Glomerular endothelial cell (primary cell): ENCODE measurements around the gene HAUS7. TPM values are rescaled to one million over a fixed set of nuclear protein-coding genes. Genes with fewer than 3 reads are reported as not detected.

Experiments
- DNase-seq: peaks from one replicate; pipeline ENCODE4 v3.0.0-alpha.2; 2011; ENCODE audit warnings: low read depth, low spot score; ENCODE audit errors: extremely low read depth
- total RNA-seq: library from RNA; depleted of rRNA; stranded (reverse); fragments of >200 nt; gene quantifications from 2 replicates; pipeline ENCODE4 v1.2.3, GENCODE V29; 2015

HAUS7 gene
- total RNA-seq, 1 donor from 2014 or later, result 20.2 TPM

DNA sequence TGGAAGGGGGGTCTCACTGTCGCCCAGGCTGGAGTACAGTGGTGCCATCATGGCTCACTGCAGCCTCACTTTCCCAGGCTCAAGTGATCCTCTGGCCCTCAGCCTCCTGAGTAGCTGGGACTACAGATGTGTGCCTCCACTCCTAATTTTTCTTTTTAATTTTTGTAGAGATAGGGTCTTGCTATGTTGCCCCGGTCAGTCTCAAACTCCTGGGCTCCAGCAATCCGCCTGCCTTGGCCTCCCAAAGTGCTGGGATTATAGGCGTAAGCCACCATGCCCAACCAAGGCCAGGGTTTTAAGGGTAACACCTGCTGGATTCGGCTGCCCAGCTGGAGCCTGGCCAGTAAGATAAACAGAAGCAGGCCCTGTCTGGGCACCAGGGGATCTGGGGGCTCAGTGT lies 27.9 kb downstream of the HAUS7 start:
- DNase-seq, result no peak

DNA sequence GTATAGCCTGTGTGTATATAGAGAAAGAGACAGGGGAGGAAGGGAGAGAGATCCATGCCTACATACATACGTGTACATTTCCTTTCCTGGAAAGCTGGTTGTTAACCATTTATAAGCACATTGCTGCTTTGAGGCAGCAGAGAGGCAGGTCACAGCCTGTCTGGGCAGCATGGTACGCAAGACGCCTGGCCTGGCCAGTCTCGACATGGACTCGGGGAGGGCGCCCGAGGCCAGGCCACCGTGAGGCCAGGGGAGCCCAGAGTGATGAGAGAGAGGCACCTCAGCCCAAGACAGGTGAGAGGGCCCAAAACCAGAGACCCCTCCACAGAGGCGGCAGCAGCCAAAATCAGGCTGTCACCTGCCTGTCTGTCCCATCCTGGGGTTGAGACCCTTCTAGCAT lies 28.4 kb downstream of the HAUS7 start:
- DNase-seq, result no peak

DNA sequence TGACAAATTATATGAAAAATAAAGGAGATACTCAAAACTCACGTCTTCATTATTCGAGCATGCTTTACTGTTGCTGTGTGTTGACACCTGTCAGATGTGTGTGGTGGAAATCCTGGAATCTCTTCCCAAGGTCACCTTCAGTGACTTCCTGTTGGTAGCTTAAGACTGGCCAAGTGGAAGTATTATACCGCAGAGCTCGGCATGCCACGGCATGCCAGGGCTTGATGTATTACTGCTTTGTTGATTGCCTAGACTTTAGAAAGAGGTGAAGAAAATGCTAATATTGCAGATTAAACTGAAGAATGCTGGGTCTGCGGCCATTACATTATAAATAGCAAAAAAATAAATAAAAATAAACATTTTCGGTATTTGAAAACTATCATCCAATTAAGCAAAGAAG lies 29.1 kb downstream of the HAUS7 start:
- no peak for DNase-seq

DNA sequence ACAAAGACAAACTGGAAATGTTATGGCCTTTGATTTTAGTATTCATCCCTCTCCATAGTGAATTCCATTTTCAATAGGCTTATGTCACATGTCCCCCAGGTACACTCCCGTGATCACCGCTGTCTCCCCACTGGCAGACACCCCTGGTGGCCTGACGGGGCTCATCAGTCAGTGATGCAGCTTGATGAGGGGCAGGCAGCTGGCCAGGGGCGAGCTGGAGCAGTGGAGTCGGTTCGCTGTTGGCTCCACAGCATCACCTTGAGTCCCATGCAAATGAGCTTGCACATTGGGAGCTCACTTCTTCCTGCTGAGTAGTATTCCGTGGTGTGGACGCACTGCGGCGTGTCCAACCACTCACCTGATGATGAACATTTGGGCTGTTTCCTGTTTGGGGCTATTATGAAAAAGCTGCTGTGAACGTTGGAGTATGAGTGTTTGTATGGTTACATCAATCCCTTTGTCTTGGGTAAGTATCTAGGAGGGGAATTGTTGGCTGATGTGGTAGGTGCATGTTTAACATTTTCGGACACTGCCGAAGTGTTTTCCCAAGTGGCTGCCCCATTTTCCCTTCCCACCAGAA lies 29.7 kb downstream of the HAUS7 start:
- DNase-seq, result no peak

DNA sequence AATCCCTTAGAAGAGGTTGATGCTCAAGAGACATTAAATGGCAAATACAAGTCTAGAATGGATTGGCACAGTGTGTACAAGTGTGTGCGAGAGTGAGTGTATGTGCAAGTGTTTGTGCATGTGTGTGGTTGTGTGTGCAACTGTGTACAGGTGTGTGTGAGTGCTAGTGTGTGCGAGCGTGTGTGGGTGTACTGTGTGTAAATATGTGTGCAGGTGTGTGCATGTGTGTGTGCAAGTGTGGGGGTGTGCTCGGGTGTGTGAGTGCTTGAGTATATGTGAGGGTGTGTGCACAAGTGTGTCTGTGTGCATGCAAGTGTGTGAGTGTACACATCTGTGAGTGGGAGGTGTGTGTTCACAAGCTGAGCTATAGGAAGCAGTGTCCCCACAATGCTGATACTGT lies 30.4 kb downstream of the HAUS7 start:
- DNase-seq, result no peak

DNA sequence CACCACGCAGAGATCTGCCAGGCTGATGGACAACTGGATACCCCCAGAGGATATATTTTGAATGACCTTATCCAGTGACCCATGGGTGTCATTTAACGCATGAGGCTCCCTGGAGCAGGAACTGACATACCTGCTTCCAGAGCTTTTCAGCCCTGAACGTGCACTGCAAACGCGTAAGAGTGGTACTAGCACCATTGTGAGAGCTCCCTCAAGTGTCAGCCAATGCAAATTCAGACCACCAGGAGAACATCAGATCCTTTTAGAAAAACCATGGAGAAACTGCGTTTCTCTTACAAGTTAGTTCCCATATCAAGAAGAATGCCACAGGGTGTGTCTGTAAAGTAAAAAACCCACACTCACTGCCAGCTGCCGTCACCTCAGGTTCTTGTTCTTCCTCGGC lies 31.8 kb downstream of the HAUS7 start:
- no peak for DNase-seq

DNA sequence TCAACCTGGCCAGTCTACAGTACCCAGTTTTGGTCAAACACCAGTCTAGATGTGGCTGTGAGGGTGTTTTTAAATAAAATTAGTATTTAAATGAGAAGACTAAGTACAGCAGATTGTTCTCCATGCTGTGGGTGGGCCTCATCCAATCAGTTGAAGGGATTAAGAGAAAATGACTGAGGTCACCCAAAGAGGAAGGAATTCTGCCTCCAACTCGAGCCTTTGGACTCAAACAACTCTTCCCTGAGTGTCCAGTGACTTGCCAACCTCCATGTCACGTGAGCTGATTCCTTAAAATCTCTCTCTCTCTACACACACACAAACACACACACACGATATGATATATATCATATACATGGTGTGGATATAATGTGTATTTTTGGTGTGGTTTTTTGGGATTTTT lies 34.5 kb downstream of the HAUS7 start:
- DNase-seq, result no peak

DNA sequence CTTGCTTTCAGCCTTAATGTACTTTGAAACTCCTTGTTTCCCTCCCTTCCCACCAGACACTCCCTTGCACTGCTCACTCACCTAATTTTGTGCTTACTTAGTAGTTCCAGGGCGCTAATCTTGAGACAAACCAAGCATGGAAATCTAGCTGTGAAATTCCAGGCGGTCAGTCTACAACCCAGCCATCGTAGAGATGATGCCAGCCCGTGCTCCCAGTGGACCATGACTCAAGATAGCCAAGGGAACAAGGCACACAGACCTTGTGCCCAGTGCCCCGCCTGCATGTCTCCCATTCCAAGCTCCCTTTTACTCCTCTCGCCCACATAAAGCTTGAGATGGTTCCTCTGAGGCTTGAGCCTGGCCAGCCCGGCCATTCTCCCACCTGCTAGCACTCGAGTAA lies 35.6 kb downstream of the HAUS7 start:
- DNase-seq, result no peak

DNA sequence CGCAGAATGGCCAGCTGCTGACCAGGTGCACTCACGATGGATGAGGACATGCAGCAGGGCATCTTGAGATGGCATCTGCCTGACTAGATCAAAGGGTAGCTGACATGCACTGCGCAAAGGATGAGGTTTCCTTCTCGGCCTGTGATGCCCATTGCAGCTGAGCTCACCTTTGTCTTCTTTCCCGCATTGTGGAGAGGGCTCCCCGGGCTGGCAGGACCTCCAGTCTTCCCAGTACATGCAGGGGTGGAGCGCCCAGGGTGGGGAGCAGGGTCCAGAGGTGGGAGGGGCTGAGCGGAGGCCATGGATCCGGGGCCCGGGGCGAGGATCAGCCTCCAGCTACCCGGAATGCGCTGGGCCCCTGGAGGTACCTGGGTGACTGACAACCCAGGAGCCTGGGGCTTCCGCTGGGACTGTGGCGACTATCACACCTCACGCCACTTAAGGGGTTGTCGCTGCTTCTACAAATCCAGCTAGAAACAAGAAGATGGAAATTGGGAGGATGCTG lies 36.5 kb downstream of the HAUS7 start:
- DNase-seq, result no peak

DNA sequence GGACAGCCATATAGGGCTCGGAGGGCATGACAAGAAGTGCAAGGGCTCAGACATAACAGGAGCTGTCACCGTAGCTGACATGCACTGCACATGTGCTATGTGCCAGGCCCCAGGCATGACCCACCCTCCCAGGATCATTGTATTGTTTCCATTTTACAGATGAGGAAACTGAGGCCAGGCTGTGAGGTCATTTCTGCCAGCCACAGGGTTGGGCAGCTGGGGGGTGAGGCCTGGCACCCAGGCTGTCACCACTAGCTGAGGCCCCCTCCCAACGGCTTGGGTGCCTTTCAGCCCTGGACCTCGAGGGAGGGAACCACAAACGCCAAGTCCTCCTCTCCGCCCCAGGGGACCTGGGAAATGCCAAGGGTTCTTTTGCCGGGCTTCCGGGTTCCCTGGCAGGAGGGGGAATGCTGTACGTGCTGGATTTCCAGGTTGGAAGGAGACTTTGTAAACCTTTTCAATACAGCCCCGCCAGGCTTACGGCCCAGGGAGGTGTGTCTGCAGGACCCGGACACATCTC lies 37.2 kb downstream of the HAUS7 start:
- DNase-seq, result no peak

DNA sequence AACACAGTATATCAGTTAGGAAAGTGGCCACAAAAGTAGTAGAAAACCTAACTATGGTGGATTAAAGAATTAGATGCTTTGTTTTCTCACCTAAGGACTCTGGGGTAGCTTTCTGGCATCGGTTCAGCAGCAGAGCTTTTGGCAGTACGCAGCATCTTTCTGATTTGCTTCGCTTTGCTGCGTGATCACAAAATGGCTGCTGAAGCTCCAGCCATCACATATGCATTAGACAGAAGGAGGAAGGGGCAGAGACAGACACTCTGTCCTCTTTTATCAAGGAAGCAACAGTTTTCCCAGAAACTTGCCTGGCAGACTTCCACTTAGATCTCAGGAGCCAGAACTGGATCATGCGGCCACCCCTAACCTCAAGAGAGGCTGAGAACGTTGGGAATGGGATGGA lies 39.6 kb downstream of the HAUS7 start:
- no peak for DNase-seq

DNA sequence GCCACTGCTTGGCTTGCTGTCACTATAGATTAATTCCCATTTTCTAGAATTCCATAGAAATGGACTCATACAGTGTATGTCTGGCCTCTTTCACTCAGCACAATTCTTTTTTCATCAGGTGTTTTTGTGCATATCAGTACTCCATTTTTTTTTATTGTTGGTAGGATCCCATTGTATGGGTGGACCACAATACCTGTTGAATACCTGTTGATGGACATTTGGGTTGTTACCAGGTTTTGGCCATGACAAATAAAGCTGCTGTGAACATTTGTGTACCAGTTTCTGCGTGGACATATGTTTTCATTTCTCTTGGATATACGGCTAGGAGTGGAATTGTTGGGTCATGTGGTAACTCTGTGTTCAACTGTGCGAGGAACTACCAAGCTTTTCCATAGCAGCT lies 44.2 kb downstream of the HAUS7 start:
- DNase-seq, result no peak

DNA sequence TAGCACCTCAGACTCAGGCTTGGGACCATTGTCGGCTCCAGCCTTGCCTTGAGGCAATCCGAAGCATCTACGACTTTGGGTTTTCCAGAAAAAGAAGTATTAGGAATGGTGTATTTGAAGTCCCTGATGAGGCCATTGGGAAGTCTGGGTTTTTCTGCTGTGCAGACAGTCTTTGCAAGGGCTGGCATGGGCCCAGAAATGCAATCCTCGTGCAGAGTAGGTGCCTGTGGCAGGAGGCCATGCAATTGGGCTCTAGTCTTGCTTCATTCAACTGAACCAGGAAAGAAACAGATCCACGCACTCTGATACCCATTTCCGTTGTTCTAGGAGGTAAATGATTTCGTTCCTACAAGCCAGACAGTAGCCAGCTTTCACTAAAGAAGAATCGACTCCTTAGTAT lies 46.7 kb downstream of the HAUS7 start:
- DNase-seq, result no peak

DNA sequence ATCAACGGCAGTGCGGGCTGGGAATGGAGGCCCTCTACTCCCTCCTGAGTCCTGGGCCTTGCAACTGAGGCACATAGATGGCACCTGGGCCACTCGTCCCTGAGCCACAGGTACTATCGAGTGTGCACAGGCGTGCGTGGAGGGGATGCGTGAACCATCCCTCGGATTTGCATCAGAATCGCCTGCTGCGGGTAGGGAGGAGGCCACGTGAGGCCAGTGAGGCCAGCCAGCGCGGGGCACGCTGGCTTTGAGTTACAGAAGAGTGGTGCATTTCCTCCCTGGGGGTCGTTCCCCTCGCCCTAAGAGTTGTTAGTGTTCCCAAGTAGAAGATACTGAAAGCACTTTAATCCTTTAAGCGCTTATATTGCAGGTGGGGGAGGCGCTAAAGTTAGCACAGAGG lies 48.5 kb downstream of the HAUS7 start:
- DNase-seq, result no peak

DNA sequence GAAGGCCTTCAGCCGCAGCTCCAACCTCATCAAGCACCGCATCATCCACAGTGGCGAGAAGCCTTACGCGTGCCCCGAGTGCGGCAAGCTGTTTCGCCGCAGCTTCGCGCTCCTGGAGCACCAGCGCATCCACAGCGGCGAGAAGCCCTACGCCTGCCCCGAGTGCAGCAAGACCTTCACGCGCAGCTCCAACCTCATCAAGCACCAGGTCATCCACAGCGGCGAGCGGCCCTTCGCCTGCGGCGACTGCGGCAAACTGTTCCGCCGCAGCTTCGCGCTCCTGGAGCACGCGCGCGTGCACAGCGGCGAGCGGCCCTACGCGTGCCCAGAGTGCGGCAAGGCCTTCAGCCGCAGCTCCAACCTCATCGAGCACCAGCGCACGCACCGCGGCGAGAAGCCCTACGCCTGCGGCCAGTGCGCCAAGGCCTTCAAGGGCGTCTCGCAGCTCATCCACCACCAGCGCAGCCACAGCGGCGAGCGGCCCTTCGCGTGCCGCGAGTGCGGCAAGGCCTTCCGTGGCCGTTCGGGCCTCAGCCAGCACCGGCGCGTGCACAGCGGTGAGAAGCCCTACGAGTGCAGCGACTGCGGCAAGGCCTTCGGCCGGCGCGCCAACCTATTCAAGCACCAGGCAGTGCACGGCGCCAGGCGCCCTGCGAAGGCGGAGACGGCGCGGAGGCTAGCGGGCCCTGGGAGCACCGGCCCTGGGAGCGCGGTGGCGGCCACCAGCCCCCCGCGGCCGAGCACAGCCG lies 49.4 kb downstream of the HAUS7 start:
- no peak for DNase-seq

DNA sequence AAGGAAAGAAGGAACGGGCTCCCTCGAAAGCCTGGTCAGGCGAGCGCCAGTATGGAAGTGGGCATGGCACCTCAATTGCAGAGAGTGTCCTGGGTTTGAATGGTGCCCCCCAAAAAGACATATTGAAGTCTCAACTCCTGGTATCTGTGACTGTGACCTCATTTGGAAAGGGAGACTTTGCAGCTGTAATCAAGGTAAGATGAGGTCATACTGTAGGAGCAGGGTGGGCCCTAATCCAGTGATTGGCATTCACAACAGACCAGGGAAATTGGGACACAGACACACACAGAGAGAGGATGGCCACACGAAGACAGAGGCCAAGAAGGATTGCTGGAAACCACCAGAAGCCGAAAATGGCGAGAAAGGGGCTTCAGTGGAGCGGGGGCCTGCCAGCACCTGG lies 52.7 kb downstream of the HAUS7 start:
- no peak for DNase-seq

DNA sequence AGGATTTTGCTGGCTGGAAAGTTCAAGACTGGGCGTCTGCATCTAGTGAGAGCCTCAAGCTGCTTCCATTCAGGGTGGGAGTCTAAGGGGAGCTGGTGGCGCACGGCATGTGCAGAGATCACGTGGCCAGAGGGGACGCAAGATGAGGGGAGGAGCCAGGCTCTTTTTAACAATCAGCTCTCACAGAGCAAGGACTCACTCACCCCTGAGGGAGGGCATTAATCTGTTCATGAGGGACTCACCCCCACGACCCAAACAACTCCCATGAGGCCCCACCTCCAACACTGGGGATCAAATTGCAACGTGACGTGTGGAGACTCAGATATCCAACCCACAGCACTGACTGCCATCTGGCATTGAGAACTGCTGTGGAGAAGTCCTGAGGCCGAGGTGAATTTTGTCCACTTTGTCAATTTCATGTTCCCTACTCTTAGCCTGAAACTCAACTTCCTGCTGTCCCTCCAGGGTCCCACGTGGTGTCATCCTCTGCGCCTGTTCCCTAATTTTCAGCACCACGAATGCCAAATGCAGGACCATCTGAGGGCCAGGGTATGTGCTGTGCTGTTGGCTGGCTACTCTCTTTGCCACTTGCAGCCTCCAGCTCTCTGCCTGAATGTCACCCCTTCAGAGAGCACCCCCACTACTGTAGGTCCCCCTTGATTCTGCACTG lies 53.5 kb downstream of the HAUS7 start:
- no peak for DNase-seq

DNA sequence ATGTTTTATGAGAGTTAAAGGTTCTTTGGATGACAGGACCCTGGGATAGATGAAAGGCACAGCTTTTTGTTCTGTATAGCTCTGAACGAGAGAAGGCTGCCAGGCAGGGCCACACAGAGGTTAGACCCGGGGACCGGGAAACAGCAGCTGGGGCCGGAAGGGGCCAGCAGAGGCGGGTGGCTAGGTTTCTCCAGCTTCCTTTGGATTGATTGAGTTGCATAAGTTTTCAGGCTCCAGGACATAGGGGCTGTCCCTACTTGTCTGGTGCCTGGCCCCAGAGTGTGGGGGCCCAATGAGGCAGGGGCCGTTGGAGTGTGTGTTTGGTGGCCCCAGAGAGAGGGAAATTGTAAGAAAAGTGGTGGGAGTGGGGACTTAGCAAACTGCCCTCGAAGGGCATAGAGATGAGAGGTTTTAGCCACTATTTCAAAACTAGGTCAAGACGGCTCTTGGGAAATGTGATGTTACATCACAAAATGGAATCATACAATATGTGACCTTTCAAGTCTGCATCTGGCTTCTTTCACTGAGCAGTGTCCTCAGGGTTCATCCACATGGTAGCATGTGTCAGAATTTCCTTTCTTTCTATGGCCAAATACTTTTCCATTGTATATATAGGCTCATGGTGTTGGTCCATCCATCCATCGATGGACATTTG lies 55.4 kb downstream of the HAUS7 start:
- DNase-seq, result no peak

DNA sequence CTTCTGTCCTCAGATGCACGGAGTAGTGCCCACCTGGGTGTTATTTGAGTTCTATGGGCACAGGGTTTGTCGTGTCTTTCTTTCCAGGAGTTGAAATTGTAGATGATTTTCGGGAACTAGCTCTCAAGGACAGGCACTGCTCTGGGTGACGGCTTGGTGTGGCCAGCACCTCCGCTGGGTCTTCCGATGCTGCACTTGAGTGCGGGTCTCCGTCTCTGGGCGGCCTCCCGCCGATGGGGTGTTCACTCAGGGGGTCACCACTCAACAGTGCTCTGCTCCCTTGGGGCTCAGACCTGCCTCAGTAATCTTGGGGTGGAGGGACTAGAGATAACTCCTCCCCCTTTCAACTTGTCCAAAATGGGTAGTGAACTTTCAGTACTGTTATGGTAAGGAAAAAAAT lies 56.6 kb downstream of the HAUS7 start:
- DNase-seq, result no peak

DNA sequence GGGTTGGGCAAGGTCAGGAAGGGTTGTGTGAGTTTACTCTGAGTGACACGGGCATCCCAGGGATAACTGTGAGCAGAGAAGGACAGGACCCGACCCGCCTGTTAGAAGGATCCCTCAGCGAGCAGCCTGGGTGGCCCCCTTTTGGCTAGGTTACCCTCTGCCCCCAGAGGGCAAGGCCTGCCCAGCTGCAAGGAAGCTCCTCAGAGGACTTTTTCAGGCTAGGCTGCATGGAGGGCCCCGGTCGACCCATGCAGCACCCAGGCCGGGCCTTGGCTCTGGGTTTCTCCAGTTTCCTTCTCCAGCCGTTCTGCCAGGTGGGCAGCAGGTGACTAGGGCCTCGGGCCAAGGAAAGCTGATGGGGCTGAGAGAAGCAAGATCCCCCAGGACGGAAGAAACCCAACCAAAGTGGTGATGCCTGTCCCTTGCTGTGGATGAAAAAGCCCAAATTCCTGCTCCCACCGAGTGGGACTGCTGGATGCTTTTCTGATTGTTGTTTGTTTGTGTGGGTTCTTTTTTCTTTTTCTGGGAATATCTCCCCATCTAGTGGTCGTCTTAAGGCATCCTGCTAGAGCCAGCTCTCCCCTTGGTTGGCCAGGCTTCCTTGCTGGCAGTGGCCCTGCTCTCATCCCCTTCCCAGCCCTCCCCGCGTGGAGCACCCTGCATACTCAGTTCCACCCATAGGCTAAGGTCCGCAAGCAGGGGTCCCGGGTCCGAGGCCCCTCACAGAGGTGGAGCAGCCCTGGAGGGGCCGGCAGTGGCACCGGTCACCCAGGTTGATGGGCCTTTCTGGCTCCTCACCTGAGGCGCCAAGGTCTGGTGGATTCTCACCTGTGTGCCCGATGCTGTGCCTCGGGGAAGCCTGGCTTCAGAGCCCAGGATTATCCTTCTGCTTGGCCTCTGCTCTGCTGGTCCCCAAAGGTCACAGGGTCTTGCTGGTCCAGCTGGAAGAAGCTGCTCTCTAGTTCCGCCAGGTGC lies 57.3 kb downstream of the HAUS7 start:
- DNase-seq, result no peak
